PC-9 (cell line): ENCODE results near the gene MUCL3. TPM values are rescaled to one million over a fixed set of nuclear protein-coding genes. Genes with fewer than 3 reads are reported as not detected.

Source experiments
- BruUV-seq: library from RNA; stranded (reverse); fragments of 400-500 nt; replicated peaks from 2 replicates; lab custom pipeline; 2021; lab: Mats Ljungman, UMichigan
- CTCF ChIA-PET: fragments of 300-600 bp; sonication (Branson Sonifier 250); formaldehyde crosslinking; loops from one replicate; lab custom pipeline; 2022; ENCODE audit warnings: antibody characterized with exemption; lab: Charles Lee
- POLR2A ChIA-PET: fragments of 300-600 bp; sonication (Branson Sonifier 250); formaldehyde crosslinking; loops from one replicate; lab custom pipeline; 2022; ENCODE audit warnings: antibody characterized with exemption; ENCODE audit not compliant: unreplicated experiment; lab: Charles Lee
- DNase-seq, 2 experiments: peaks; one replicate each; pipeline versions ENCODE4 v3.0.0 to v3.0.0-alpha.2; 2015 to 2022; ENCODE audit warnings: mixed read lengths in 1 of 2
- H2AFZ ChIP-seq: fragments of 200-600 bp; sonication (generic); 2 replicates; pipeline ENCODE4 v1.8.1; 2017; ENCODE audit warnings: antibody characterized with exemption
- H3F3A ChIP-seq: fragments of 200-600 bp; sonication (generic); 2 replicates; pipeline ENCODE4 v1.8.1; 2017; ENCODE audit warnings: antibody characterized with exemption, mild to moderate bottlenecking, low read depth; ENCODE audit not compliant: insufficient read depth
- H3K27ac ChIP-seq: fragments of 200-600 bp; sonication (generic); 2 replicates; pipeline ENCODE4 v1.6.1; 2016; ENCODE audit warnings: mixed run types
- H3K27me3 ChIP-seq: fragments of 200-600 bp; sonication (generic); 2 replicates; pipeline ENCODE4 v1.6.1; 2016; ENCODE audit warnings: low read depth, mixed run types; ENCODE audit not compliant: insufficient read depth
- H3K36me3 ChIP-seq: fragments of 200-600 bp; sonication (generic); 2 replicates; pipeline ENCODE4 v1.6.1; 2016; ENCODE audit warnings: low read depth, mixed run types
- H3K4me1 ChIP-seq: fragments of 200-600 bp; sonication (generic); replicated peaks from 2 replicates; pipeline ENCODE4 v1.6.1; 2016; ENCODE audit warnings: mixed run types; ENCODE audit not compliant: insufficient read depth
- H3K4me2 ChIP-seq: fragments of 200-600 bp; sonication (generic); 2 replicates; pipeline ENCODE4 v1.6.1; 2017; ENCODE audit warnings: mixed run types
- H3K4me3 ChIP-seq: fragments of 200-600 bp; sonication (generic); 2 replicates; pipeline ENCODE4 v1.6.1; 2016; ENCODE audit warnings: mixed run types
- H3K79me2 ChIP-seq: fragments of 200-600 bp; sonication (generic); 2 replicates; pipeline ENCODE4 v1.6.1; 2017; ENCODE audit warnings: low read depth, mixed run types
- H3K9me2 ChIP-seq: fragments of 200-600 bp; sonication (generic); 2 replicates; pipeline ENCODE4 v1.8.1; 2017; ENCODE audit warnings: mild to moderate bottlenecking; ENCODE audit not compliant: insufficient read depth
- H3K9me3 ChIP-seq: fragments of 200-600 bp; sonication (generic); 2 replicates; pipeline ENCODE4 v1.8.1; 2016; ENCODE audit warnings: low read depth; ENCODE audit not compliant: insufficient read depth
- H4K20me1 ChIP-seq: fragments of 200-600 bp; sonication (generic); 2 replicates; pipeline ENCODE4 v1.8.1; 2017; ENCODE audit not compliant: insufficient read depth
- EZH2 ChIP-seq: fragments of 200-600 bp; sonication (generic); IDR thresholded peaks from 2 replicates; pipeline ENCODE4 v1.8.0; 2017; ENCODE audit warnings: antibody characterized with exemption, low read depth
- intact Hi-C: fragments of 100-400 bp; cut with micrococcal nuclease; formaldehyde crosslinking; loops from one replicate; pipeline ENCODE4 v1.10.0; 2022; ENCODE audit not compliant: unreplicated experiment
- total RNA-seq: library from RNA; stranded (reverse); gene quantifications from 2 replicates; pipeline ENCODE4 v1.2.3, GENCODE V29; 2021
- TF ChIP-seq, protein P1 (sequence below): fragments of 200-600 bp; sonication (generic); conservative IDR thresholded peaks from 2 replicates; pipeline ENCODE4 v1.6.1; 2017; ENCODE audit warnings: mixed run types, antibody characterized with exemption, mild to moderate bottlenecking, moderate library complexity

The MUCL3 gene
- total RNA-seq, 1 experiment from 2014 or later: not detected

DNA sequence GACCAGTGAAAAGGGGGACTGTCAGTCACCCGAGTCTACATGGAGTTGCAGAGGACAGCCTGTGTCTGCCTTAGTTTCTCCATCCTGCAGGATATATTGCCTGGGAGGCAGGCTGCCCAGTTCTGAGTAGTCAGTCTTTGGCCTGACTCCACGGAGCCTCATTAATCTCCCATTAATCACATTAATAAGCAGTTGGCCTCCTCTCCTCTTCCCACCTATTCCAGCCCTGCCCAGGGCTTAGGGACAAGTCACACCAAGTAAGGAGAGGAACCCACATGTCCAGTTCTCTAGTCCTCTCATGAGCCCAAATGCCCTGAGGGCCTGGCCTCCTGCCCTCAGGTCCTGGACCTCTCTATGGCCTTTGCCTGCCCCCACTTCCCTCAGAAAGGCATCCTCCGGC, 1.3 kb upstream of the MUCL3 start:
- intact Hi-C loops: no loop called here
- no peaks in the 10 kb centered on the region for H3K9me2 ChIP-seq
- H3K4me2 ChIP-seq: no peak overlapping the region
- TF ChIP-seq, protein P1, sequence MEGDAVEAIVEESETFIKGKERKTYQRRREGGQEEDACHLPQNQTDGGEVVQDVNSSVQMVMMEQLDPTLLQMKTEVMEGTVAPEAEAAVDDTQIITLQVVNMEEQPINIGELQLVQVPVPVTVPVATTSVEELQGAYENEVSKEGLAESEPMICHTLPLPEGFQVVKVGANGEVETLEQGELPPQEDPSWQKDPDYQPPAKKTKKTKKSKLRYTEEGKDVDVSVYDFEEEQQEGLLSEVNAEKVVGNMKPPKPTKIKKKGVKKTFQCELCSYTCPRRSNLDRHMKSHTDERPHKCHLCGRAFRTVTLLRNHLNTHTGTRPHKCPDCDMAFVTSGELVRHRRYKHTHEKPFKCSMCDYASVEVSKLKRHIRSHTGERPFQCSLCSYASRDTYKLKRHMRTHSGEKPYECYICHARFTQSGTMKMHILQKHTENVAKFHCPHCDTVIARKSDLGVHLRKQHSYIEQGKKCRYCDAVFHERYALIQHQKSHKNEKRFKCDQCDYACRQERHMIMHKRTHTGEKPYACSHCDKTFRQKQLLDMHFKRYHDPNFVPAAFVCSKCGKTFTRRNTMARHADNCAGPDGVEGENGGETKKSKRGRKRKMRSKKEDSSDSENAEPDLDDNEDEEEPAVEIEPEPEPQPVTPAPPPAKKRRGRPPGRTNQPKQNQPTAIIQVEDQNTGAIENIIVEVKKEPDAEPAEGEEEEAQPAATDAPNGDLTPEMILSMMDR: no peak
- no peak for TF ChIP-seq EZH2
- peaks cover 5% of the 10 kb centered on the region; the same call in 1 of the 2 replicates for H3F3A ChIP-seq
- H3K4me1 ChIP-seq: peaks cover 17% of the 10 kb centered on the region; the same call in 1 of the 2 replicates
- CTCF ChIA-PET: interaction anchor here (0.5 to 0.8 kb wide), 2 partner anchors 104 to 109 kb away, joined by 3 to 24 read pairs; no protein-coding TSS in a partner anchor
- DNase-seq: no peak
- no peak overlapping the region for H3K27ac ChIP-seq
- H3K27me3 ChIP-seq: no peaks in the 10 kb centered on the region
- no peaks in the 10 kb centered on the region for H4K20me1 ChIP-seq
- H3K36me3 ChIP-seq: no peaks in the 10 kb centered on the region
- POLR2A ChIA-PET: no interaction called here
- H3K4me3 ChIP-seq: no peak overlapping the region
- no peaks in the 10 kb centered on the region for H3K9me3 ChIP-seq
- H2AFZ ChIP-seq: no peak overlapping the region
- H3K79me2 ChIP-seq: no peaks in the 10 kb centered on the region
- no TSS peak for BruUV-seq

DNA sequence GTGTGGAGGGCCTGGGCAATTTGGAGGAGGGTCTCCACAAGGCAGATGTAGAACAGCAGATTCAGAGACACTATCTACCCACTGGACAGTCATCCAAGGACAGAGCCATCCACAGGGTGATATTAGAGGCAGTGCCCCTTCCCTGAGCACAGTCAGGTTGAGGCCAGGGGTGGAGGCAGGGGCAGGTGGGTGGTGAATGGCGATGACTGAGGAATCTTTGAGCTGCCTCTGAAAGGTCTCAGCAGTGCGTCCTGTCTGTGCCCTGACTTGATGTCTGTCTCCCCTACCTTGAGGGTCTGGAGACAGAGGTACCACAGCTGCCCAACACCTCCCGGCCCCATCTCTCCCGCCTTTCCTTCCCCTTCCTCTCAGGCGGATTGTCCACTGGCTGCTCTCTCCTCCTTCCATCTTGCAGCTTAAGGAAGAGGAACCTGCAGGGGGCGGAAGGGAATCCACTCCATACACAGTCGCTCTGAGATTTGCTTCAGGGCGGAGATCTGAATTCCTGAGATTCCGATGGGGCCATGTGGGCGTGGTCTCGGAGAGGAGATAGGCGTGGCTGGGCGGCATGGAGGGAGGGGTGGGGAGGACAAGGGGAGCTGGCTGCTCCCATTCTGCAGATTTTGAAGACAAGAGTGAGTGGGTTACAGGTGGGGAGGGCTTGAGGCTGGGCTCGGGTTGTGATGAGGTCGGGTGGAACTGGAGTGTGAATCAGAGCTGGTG, 1.7 kb downstream of the MUCL3 start:
- POLR2A ChIA-PET: interaction anchor here (0.7 kb wide), 2 partner anchors 349 to 616 kb away, joined by 9 to 27 read pairs; no protein-coding TSS in a partner anchor
- no peak overlapping the region for H3K27ac ChIP-seq
- intact Hi-C loops: loop anchor here (1.0 kb wide), 1 partner anchor 100 kb away; no protein-coding TSS in a partner anchor

DNA sequence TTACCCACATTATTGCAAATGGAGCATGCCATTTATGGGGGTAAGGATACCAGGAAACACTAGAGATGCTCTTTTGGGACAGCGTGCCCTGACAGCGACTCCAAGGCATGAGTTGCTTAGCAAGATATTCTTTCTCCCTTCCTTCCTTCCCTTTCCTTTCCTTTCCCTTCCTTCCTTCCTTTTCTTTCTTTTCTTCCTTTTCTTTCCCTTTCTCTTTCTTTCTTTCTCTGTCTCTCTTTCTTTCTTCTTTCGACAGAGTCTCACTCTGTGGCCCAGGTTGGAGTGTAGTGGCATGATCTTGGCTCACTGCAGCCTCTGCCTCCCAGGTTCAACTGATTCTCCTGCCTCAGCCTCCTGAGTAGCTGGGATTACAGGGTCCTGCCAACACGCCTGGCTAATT, 3.3 kb downstream of the MUCL3 start:
- H3K27me3 ChIP-seq: 0 out of 2 replicates have a peak, but pooled peaks cover 3% of the 10 kb centered on the region
- H3K79me2 ChIP-seq: no peaks in the 10 kb centered on the region
- no peak overlapping the region for H3K4me2 ChIP-seq
- no peak overlapping the region for H2AFZ ChIP-seq
- no peak overlapping the region for H3K4me3 ChIP-seq
- peaks cover 5% of the 10 kb centered on the region; the same call in 1 of the 2 replicates for H3F3A ChIP-seq
- no peaks in the 10 kb centered on the region for H3K36me3 ChIP-seq
- H3K9me3 ChIP-seq: no peaks in the 10 kb centered on the region
- H3K27ac ChIP-seq: no peak overlapping the region
- H4K20me1 ChIP-seq: no peaks in the 10 kb centered on the region
- H3K4me1 ChIP-seq: peaks cover 8% of the 10 kb centered on the region; the same call in 1 of the 2 replicates
- BruUV-seq: no TSS peak
- DNase-seq: no peak
- TF ChIP-seq, protein P1: no peak
- no peak for TF ChIP-seq EZH2
- ChIA-PET CTCF (no interaction called here), POLR2A (no interaction called here)
- intact Hi-C loops: no loop called here
- H3K9me2 ChIP-seq: no peaks in the 10 kb centered on the region

More for the DNA sequence above, 1.7 kb downstream of the MUCL3 start:
- H3K27me3 ChIP-seq: no peaks in the 10 kb centered on the region
- peaks cover 8% of the 10 kb centered on the region; the same call in 1 of the 2 replicates for H3K4me1 ChIP-seq
- peak; percentile 82 to 91 for DNase-seq
- no peak for TF ChIP-seq EZH2
- TF ChIP-seq, protein P1: peak; percentile 80
- H3K36me3 ChIP-seq: no peaks in the 10 kb centered on the region
- H3K9me2 ChIP-seq: no peaks in the 10 kb centered on the region
- BruUV-seq: no TSS peak
- H3K4me2 ChIP-seq: peak overlapping the region; percentile 39
- peaks cover 5% of the 10 kb centered on the region; the same call in 1 of the 2 replicates for H3F3A ChIP-seq
- H4K20me1 ChIP-seq: no peaks in the 10 kb centered on the region
- no peak overlapping the region; the same call in 1 of the 2 replicates for H2AFZ ChIP-seq
- H3K9me3 ChIP-seq: no peaks in the 10 kb centered on the region
- CTCF ChIA-PET: interaction anchor here (0.6 to 1.4 kb wide), 12 partner anchors 14 to 448 kb away, joined by 3 to 16 read pairs (median 4); partner anchors contain the start of gene MUC21
- H3K79me2 ChIP-seq: no peaks in the 10 kb centered on the region
- H3K4me3 ChIP-seq: no peak overlapping the region
